ENCODE measurements around the gene PHYH. TPM values are rescaled to one million over a fixed set of nuclear protein-coding genes. Genes with fewer than 3 reads are reported as not detected.
"Not testable (repeated sequence)": the region's sequence is repeated elsewhere in the genome, so short reads cannot be mapped to it uniquely, and the experiment has no call there.

The PHYH gene
- total RNA-seq, 1 experiment from 2014 or later: 3.5 TPM

DNA sequence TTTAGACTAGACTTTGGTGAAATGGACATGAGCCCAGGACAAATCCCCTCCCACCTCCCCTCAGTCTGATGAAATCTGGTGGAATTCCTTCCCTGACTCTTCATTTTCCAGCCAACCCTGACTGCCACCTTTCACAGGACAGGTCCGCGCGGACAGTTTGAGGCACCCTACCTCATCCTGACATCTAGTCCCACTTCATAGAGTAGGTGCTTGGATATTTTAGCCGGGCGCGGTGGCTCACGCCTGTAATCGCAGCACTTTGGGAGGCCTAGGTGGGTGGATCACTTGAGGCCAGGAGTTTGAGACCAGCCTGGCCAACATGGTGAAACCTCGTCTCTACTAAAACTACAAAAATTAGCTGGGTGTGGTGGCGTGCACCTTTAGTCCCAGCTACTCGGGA is 23.7 kb downstream of the PHYH start:
- not testable (repeated sequence) for DNase-seq; H3K27me3 ChIP-seq (ENCODE audit: low read length); H3K9ac ChIP-seq (ENCODE audit: low read length); H3K36me3 ChIP-seq (ENCODE audit: insufficient read depth, low read length); H3K79me2 ChIP-seq (ENCODE audit: low read length); H4K20me1 ChIP-seq (ENCODE audit: insufficient read depth, low read depth, low read length); H3K4me2 ChIP-seq (ENCODE audit: low read depth, low read length, poor library complexity, severe bottlenecking); H3K9me2 ChIP-seq (replicated peaks; ENCODE audit: insufficient read depth, low read length); H3K27ac ChIP-seq (ENCODE audit: low read length); H3K9me3 ChIP-seq (ENCODE audit: low read length); H3K4me3 ChIP-seq (ENCODE audit: low read length); H2AFZ ChIP-seq (ENCODE audit: low read length)
- peaks cover 14% of the 10 kb centered on the region for H3K4me1 ChIP-seq (ENCODE audit: low read length)

GRCh38 chr10:13272164-13272571 is 27.7 kb downstream of the PHYH start:
- Histone ChIP-seq H3K79me2 (ENCODE audit: low read length) (no peaks in the 10 kb centered on the region), H3K36me3 (ENCODE audit: insufficient read depth, low read length) (no peaks in the 10 kb centered on the region), H3K9me3 (ENCODE audit: low read length) (no peaks in the 10 kb centered on the region), H3K27me3 (ENCODE audit: low read length) (no peaks in the 10 kb centered on the region), H3K4me1 (ENCODE audit: low read length) (peaks cover 16% of the 10 kb centered on the region), H3K9me2 (replicated peaks; ENCODE audit: insufficient read depth, low read length) (no peaks in the 10 kb centered on the region), H3K4me2 (ENCODE audit: low read depth, low read length, poor library complexity, severe bottlenecking) (peak overlapping the region; percentile 62), H3K27ac (ENCODE audit: low read length) (no peak overlapping the region), H3K4me3 (ENCODE audit: low read length) (peak overlapping the region; percentile 45; the same call in 1 of the 2 replicates), H3K9ac (ENCODE audit: low read length) (peak overlapping the region; percentile 49), H4K20me1 (ENCODE audit: insufficient read depth, low read depth, low read length) (no peaks in the 10 kb centered on the region), H2AFZ (ENCODE audit: low read length) (peak overlapping the region; percentile 95; the same call in 1 of the 2 replicates)
- DNase-seq: peak; percentile 54

- Histone ChIP-seq H3K27me3 (ENCODE audit: low read length) (no peaks in the 10 kb centered on the region), H3K4me1 (ENCODE audit: low read length) (peaks cover 16% of the 10 kb centered on the region), H3K9ac (ENCODE audit: low read length) (peak overlapping the region; percentile 49), H3K36me3 (ENCODE audit: insufficient read depth, low read length) (no peaks in the 10 kb centered on the region), H3K79me2 (ENCODE audit: low read length) (no peaks in the 10 kb centered on the region), H3K9me2 (replicated peaks; ENCODE audit: insufficient read depth, low read length) (no peaks in the 10 kb centered on the region), H3K4me3 (ENCODE audit: low read length) (peak overlapping the region; percentile 45; the same call in 1 of the 2 replicates), H2AFZ (ENCODE audit: low read length) (peak overlapping the region; percentile 95), H4K20me1 (ENCODE audit: insufficient read depth, low read depth, low read length) (no peaks in the 10 kb centered on the region), H3K4me2 (ENCODE audit: low read depth, low read length, poor library complexity, severe bottlenecking) (peak overlapping the region; percentile 62), H3K27ac (ENCODE audit: low read length) (no peak overlapping the region), H3K9me3 (ENCODE audit: low read length) (no peaks in the 10 kb centered on the region)
- DNase-seq: peak; percentile 86
Measured at GRCh38 chr10:13271552-13272163, 28.2 kb downstream of the PHYH start.

DNA sequence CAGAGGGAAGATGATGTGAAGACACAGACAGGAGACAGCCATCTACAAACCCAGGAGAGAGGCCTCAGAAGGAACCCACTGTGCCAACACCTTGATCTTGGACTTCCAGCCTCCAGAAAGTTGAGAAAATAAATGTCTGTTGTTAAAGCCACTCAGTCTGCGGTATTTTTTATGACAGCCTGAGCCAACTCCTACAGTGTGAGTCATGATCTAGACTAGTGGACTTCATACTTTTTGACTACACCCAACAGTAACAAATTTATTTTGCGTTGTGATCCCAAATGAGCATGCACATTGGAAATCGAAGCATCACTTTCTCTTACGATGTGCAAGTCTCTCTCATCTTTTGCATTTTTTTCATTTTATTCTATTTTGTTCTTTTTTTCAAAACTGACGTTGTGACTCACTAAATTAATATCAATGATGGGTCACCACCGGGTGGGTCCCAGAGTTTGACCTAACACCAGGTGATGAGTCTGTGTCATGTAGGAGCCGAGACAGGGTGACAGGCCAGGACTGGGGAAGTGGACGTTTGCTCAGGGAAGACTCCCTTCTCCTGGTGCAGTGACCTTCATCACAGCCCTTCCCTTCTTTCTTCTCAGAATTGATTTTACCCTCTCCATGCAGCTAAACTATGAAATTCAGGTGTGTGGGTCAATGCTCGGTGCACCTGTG is 28.9 kb downstream of the PHYH start:
- no peaks in the 10 kb centered on the region for H3K27me3 ChIP-seq (ENCODE audit: low read length)
- no peak overlapping the region for H2AFZ ChIP-seq (ENCODE audit: low read length)
- no peaks in the 10 kb centered on the region for H4K20me1 ChIP-seq (ENCODE audit: insufficient read depth, low read depth, low read length)
- no peak overlapping the region for H3K27ac ChIP-seq (ENCODE audit: low read length)
- H3K9ac ChIP-seq (ENCODE audit: low read length): no peak overlapping the region
- no peaks in the 10 kb centered on the region for H3K9me3 ChIP-seq (ENCODE audit: low read length)
- no peaks in the 10 kb centered on the region for H3K79me2 ChIP-seq (ENCODE audit: low read length)
- peaks cover 16% of the 10 kb centered on the region for H3K4me1 ChIP-seq (ENCODE audit: low read length)
- H3K9me2 ChIP-seq (replicated peaks; ENCODE audit: insufficient read depth, low read length): no peaks in the 10 kb centered on the region
- no peak overlapping the region; the same call in 1 of the 2 replicates for H3K4me3 ChIP-seq (ENCODE audit: low read length)
- no peaks in the 10 kb centered on the region for H3K36me3 ChIP-seq (ENCODE audit: insufficient read depth, low read length)
- DNase-seq: no peak
- H3K4me2 ChIP-seq (ENCODE audit: low read depth, low read length, poor library complexity, severe bottlenecking): peak overlapping the region; percentile 62

DNA sequence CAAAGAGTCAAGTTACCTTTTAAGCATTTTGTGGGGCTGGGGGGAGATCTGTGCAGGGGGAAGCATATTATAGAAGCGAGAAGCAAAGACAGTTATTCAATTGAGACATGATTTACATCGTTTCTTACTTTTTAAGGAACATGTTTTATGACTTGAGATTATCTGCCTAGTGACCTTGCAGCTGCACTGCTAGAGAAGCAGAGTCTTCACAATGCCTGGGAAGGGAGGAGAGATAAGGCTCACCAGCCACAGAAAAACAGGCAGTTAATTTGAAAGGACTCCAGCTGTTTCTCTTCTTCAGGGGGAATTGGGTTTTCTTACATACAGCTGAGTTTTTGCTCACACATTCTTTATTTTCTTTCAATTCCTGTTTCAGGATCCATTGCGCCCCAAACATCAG is 31.0 kb downstream of the PHYH start:
- no peak overlapping the region for H2AFZ ChIP-seq (ENCODE audit: low read length)
- H3K9ac ChIP-seq (ENCODE audit: low read length): no peak overlapping the region
- no peak overlapping the region for H3K4me2 ChIP-seq (ENCODE audit: low read depth, low read length, poor library complexity, severe bottlenecking)
- no peaks in the 10 kb centered on the region for H3K27me3 ChIP-seq (ENCODE audit: low read length)
- no peak overlapping the region for H3K4me3 ChIP-seq (ENCODE audit: low read length)
- no peaks in the 10 kb centered on the region for H3K79me2 ChIP-seq (ENCODE audit: low read length)
- no peak overlapping the region for H3K27ac ChIP-seq (ENCODE audit: low read length)
- no peaks in the 10 kb centered on the region for H3K36me3 ChIP-seq (ENCODE audit: insufficient read depth, low read length)
- no peaks in the 10 kb centered on the region for H3K9me3 ChIP-seq (ENCODE audit: low read length)
- no peaks in the 10 kb centered on the region for H3K9me2 ChIP-seq (replicated peaks; ENCODE audit: insufficient read depth, low read length)
- H4K20me1 ChIP-seq (ENCODE audit: insufficient read depth, low read depth, low read length): no peaks in the 10 kb centered on the region
- H3K4me1 ChIP-seq (ENCODE audit: low read length): peaks cover 16% of the 10 kb centered on the region
- DNase-seq: no peak

DNA sequence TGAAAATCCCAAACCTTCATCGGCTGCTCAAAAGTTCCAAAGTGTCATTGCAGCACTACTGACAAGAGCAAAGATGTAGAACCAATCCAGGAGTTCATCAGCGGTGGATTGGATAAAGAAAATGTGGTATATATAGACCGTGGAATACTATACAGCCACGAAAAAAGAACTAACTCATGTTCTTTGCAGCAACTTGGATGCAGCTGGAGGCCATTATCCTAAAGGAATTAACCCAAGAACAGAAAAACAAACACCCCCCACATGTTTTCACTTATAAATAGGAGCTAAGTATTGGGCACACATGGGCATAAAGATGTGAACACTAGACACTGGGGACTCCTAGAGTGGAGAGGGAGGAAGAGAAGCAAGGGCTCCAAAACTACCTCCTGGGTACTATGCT is 31.6 kb downstream of the PHYH start:
- Histone ChIP-seq H3K9me3 (ENCODE audit: low read length) (no peaks in the 10 kb centered on the region), H3K79me2 (ENCODE audit: low read length) (no peaks in the 10 kb centered on the region), H3K27me3 (ENCODE audit: low read length) (no peaks in the 10 kb centered on the region), H3K4me1 (ENCODE audit: low read length) (peaks cover 16% of the 10 kb centered on the region), H3K9ac (ENCODE audit: low read length) (no peak overlapping the region), H3K4me2 (ENCODE audit: low read depth, low read length, poor library complexity, severe bottlenecking) (no peak overlapping the region), H3K4me3 (ENCODE audit: low read length) (no peak overlapping the region), H3K36me3 (ENCODE audit: insufficient read depth, low read length) (no peaks in the 10 kb centered on the region), H3K27ac (ENCODE audit: low read length) (no peak overlapping the region), H4K20me1 (ENCODE audit: insufficient read depth, low read depth, low read length) (no peaks in the 10 kb centered on the region), H2AFZ (ENCODE audit: low read length) (no peak overlapping the region), H3K9me2 (replicated peaks; ENCODE audit: insufficient read depth, low read length) (no peaks in the 10 kb centered on the region)
- DNase-seq: no peak

DNA sequence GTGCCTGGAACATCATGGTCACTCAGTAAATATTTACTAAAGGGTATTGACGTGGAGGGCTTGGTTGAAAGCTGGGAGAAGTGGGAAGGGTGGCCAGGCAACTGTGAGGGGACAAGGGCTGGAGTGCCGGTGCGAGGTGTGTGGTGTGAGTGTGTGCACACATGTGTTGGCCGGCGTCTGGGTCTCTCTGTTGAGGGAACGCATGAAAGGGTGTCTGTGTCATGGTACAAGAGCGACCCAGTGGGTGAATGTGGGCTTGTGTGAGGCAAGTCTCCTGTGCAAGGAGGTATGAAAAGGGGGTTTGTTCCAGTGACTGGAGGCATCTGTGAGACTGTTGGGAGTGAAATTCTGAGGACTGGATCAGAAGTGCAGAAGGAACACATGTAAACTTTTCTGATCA is 36.3 kb downstream of the PHYH start:
- Histone ChIP-seq H3K4me1 (ENCODE audit: low read length) (no peaks in the 10 kb centered on the region), H3K79me2 (ENCODE audit: low read length) (no peaks in the 10 kb centered on the region), H3K27me3 (ENCODE audit: low read length) (no peaks in the 10 kb centered on the region), H4K20me1 (ENCODE audit: insufficient read depth, low read depth, low read length) (no peaks in the 10 kb centered on the region), H3K9me2 (replicated peaks; ENCODE audit: insufficient read depth, low read length) (no peaks in the 10 kb centered on the region), H2AFZ (ENCODE audit: low read length) (no peak overlapping the region), H3K9ac (ENCODE audit: low read length) (no peak overlapping the region), H3K4me2 (ENCODE audit: low read depth, low read length, poor library complexity, severe bottlenecking) (no peak overlapping the region), H3K27ac (ENCODE audit: low read length) (no peak overlapping the region), H3K4me3 (ENCODE audit: low read length) (no peak overlapping the region), H3K9me3 (ENCODE audit: low read length) (no peaks in the 10 kb centered on the region), H3K36me3 (ENCODE audit: insufficient read depth, low read length) (no peaks in the 10 kb centered on the region)
- no peak for DNase-seq

DNA sequence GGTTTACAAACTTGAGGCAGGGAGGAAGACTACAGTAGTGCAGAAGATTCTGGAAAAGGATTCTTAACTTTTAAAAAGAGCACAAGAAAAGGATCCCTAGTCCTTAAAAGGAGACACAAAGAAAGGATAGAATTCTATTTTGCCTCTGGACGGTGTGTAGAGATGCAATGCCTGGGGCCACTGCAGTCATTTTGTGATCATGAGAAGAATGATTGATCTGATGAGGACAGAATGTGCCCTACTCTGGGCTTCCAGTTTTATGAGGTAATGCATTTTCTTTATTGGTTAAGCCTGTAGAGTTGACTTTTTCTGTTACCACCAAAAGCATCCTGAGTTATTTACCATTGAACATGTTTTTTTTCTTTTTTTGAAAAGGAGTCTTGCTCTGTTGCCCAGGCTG is 37.4 kb downstream of the PHYH start:
- no peaks in the 10 kb centered on the region for H4K20me1 ChIP-seq (ENCODE audit: insufficient read depth, low read depth, low read length)
- no peaks in the 10 kb centered on the region for H3K9me3 ChIP-seq (ENCODE audit: low read length)
- no peak for DNase-seq
- no peaks in the 10 kb centered on the region for H3K4me1 ChIP-seq (ENCODE audit: low read length)
- no peaks in the 10 kb centered on the region for H3K79me2 ChIP-seq (ENCODE audit: low read length)
- no peak overlapping the region for H3K4me3 ChIP-seq (ENCODE audit: low read length)
- no peak overlapping the region for H3K27ac ChIP-seq (ENCODE audit: low read length)
- no peak overlapping the region for H3K4me2 ChIP-seq (ENCODE audit: low read depth, low read length, poor library complexity, severe bottlenecking)
- H2AFZ ChIP-seq (ENCODE audit: low read length): no peak overlapping the region
- no peaks in the 10 kb centered on the region for H3K36me3 ChIP-seq (ENCODE audit: insufficient read depth, low read length)
- H3K9me2 ChIP-seq (replicated peaks; ENCODE audit: insufficient read depth, low read length): no peaks in the 10 kb centered on the region
- H3K27me3 ChIP-seq (ENCODE audit: low read length): no peaks in the 10 kb centered on the region
- no peak overlapping the region for H3K9ac ChIP-seq (ENCODE audit: low read length)

All from Karpas-422 (cell line).